ENCODE results near the gene APOF.
"Not testable (repeated sequence)": the region's sequence is repeated elsewhere in the genome, so short reads cannot be mapped to it uniquely, and the experiment has no call there.

The APOF gene, protein sequence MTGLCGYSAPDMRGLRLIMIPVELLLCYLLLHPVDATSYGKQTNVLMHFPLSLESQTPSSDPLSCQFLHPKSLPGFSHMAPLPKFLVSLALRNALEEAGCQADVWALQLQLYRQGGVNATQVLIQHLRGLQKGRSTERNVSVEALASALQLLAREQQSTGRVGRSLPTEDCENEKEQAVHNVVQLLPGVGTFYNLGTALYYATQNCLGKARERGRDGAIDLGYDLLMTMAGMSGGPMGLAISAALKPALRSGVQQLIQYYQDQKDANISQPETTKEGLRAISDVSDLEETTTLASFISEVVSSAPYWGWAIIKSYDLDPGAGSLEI

GRCh38 chr12:56362130-56363059 lies at the start of gene APOF:
Gene APOF, minus strand, starts transcription at chr12:56362857. Its CDS starts 112 bp downstream, at chr12:56362745.
- no peak for DNase-seq

GRCh38 chr12:56411781-56412639 lies 49.4 kb upstream of the APOF start:
- no peak for DNase-seq

DNA sequence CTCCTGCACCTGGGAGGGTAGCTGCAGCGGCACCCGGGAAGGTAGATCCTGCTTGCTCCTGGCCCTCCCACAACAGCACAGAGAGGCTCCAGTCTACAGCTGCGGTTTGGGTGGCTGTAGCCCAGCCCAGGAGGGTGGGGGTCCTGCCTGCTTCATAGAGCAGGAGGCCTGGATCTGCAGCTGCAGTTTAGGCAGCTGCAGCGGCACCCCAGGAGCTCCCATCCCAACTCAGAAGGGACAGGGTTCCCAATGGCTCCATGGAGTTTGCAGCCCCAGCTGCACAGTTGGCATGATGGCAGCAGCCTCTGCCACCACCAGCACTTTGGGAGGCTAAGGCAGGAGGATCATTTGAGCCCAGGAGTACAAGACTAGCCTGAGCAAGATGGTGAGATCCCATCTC lies 48.1 kb upstream of the APOF start:
- no peak for DNase-seq

GRCh38 chr12:56408799-56409417 lies 46.3 kb upstream of the APOF start:
- no peak for DNase-seq

GRCh38 chr12:56404227-56404626 lies 41.6 kb upstream of the APOF start:
- DNase-seq, result not testable (repeated sequence)

DNA sequence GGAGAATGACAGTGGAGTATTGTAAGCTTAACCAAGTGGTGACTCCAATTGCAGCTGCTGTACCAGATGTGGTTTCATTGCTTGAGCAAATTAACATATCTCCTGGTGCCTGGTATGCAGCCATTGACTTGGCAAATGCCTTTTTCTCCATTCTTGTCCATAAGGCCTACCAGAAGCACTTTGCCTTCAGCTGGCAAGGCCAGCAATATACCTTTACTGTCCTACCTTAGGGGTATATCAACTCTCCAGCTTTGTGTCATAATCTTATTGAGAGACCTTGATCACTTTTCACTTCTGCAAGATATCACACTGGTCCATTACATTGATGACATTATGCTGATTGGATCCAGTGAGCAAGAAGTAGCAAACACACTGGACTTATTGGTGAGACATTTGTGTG lies 39.0 kb upstream of the APOF start:
- not testable (repeated sequence) for DNase-seq

- not testable (repeated sequence) for DNase-seq
Observed at GRCh38 chr12:56401125-56401524, 38.5 kb upstream of the APOF start.

- DNase-seq, result not testable (repeated sequence)
Observed at GRCh38 chr12:56399466-56399865, 36.8 kb upstream of the APOF start.

DNA sequence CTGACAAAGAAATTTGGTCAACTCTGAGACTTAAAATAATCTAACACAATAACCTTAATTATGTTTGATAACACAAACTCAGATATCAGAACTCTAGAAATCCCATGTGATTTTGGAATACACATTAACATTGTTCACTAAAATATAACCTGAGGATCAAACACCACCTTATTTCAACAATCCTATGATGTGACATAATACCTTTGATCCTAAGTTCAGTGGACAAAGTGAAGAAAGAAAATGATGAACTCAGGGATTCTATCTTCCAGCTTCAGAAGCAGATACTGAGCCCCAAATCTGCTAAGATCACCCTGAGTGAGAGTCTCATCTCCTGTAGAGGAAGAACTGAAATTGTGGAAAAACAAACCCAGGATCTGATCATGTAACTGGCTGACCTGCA lies 35.7 kb upstream of the APOF start:
- DNase-seq, result no peak

DNA sequence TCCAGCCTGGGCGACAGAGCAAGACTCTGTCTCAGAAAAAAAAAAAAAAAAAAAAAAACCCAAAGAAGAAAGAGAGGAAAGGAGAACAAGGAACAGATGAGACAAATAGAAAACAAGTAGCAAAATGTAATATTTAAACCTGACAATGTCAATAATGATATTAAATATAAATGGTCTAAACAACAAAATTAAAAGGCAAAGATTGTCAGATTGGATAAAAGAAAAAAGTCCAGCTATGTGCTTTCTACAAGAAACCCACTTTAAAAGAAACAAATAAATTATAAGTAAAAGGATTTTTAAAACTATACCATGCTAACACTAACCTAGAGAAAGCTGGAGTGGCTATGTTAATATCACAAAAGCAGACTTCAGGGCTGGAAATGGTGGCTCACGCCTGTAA lies 29.7 kb upstream of the APOF start:
- DNase-seq, result no peak

GRCh38 chr12:56391721-56392120 lies 29.1 kb upstream of the APOF start:
- DNase-seq, result no peak

DNA sequence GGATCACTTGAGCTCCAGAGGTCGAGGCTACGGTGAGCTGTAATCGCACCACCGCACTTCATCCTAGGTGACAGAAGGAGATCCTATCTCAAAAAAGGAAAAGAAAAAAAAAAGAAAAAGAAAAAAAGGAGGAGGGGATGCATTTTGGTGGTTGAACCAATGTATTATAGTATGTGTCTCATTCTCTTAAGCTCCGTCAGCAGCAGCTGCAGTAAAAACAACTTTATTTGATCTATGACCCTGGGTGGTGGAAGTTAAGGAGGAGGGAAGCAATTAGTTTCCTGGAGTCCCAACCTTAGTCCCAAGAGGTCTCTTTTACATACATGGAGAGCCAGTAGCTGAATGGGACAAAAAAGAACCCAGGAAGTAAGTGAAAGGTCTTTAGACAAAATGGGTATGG lies 26.8 kb upstream of the APOF start:
- no peak for DNase-seq

- no peak for DNase-seq
Observed at GRCh38 chr12:56387152-56387736, 24.6 kb upstream of the APOF start.

DNA sequence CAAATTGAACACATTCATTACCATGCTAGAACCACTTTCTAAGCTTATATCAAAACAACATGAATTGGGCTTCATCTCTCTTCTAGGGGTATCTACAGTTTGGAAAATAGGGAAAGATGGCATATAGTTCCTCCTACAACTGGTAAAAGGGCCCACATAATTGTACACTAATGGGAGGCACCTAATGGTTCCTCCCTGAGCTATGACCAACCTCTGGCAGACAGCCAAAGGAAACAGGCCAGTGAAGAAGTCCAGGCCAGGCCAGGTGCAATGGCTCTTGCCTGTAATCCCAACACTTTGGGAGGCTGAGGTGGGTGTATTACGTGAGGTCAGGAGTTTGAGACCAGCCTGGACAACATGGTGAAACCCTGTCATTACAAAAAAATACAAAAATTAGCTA lies 23.2 kb upstream of the APOF start:
- DNase-seq, result no peak

GRCh38 chr12:56382611-56383010 lies 20.0 kb upstream of the APOF start:
- DNase-seq, result no peak

DNA sequence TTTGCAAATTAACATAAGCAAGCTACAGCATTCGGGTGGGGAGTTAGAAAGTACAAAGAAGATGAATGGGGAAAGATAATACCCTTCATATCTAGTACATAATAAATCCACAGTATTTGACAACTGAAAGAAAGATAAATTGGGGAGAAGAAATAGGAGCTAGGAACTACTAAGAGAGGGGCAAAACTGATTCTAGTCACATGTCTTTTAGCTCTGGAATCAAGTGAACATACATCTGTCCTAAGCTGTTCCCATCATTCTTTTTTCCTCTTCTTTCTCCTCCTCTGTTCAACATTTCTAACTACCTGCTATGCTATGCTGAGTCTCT lies 15.3 kb upstream of the APOF start:
- DNase-seq, result no peak

DNA sequence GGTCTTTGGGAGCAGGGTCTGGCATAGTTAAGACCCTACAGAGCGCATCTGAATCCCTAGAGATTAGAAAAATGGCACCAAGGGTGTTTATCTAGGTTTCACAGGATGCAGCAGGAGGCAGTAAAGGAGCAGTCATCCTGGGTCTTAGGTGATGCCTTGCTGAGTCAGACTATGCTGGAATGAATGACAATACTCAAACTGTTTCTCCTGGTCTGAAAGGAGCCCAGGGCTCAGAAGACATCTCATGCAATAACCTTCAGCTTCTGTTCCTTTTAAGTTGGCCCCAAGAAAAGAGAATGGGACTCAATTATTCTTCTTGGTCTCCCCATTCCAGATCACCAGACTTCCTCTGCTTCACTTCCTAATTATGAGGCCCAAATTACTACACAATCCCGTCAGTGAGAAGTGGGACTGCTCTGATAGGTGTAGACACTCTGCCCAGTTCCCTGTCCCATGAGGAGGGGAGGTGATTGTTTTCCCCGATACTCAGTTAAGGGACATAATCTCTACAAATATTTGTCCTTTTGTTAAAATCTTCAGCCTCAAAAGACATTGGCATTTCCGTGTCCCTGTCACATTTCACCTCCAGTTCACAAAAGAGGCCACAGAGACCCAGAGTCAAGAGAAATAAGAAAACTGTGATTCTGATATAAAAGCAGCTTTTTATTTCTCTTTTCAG lies 14.8 kb upstream of the APOF start:
- DNase-seq, result no peak

- no peak for DNase-seq
Observed at GRCh38 chr12:56375598-56376434, 13.2 kb upstream of the APOF start.

- no peak for DNase-seq
Observed at GRCh38 chr12:56374726-56375597, 12.3 kb upstream of the APOF start.

- no peak for DNase-seq
Observed at GRCh38 chr12:56373515-56373914, 10.9 kb upstream of the APOF start.

All from amniotic stem cell (primary cell).